Mucosa of stomach (tissue), 1 donor: ENCODE data around the gene VCL.
"Not testable (repeated sequence)": the region's sequence is repeated elsewhere in the genome, so short reads cannot be mapped to it uniquely, and the experiment has no call there.

Experiments
- H3K27me3 ChIP-seq: one replicate; pipeline ENCODE4 v1.7.0; 2013; ENCODE audit warnings: mild to moderate bottlenecking, low read length; ENCODE audit not compliant: control insufficient read depth, insufficient read depth
- H3K36me3 ChIP-seq: one replicate; pipeline ENCODE4 v1.7.0; 2013; ENCODE audit warnings: low read length; ENCODE audit not compliant: control insufficient read depth, insufficient read depth
- H3K4me1 ChIP-seq: one replicate; pipeline ENCODE4 v1.7.0; 2013; ENCODE audit warnings: mild to moderate bottlenecking, low read length; ENCODE audit not compliant: control insufficient read depth, insufficient read depth
- H3K4me3 ChIP-seq: one replicate; pipeline ENCODE4 v1.7.0; 2013; ENCODE audit warnings: low read length
- H3K9ac ChIP-seq: one replicate; pipeline ENCODE4 v1.7.0; 2013; ENCODE audit warnings: mild to moderate bottlenecking, low read length, moderate library complexity
- H3K9me3 ChIP-seq: one replicate; pipeline ENCODE4 v1.7.0; 2013; ENCODE audit warnings: mild to moderate bottlenecking, low read length, moderate library complexity; ENCODE audit not compliant: control insufficient read depth
- donor health status: Pancreatic carcinoma.

VCL gene

GRCh38 chr10:74021248-74022055 is 23.5 kb downstream of the VCL start:
- no peaks in the 10 kb centered on the region for H3K27me3 ChIP-seq
- no peak overlapping the region for H3K4me3 ChIP-seq
- no peaks in the 10 kb centered on the region for H3K36me3 ChIP-seq
- no peak overlapping the region for H3K9ac ChIP-seq
- H3K9me3 ChIP-seq, result no peaks in the 10 kb centered on the region
- H3K4me1 ChIP-seq, result peaks cover 13% of the 10 kb centered on the region

GRCh38 chr10:74022926-74023629 is 25.2 kb downstream of the VCL start:
- H3K27me3 ChIP-seq, result no peaks in the 10 kb centered on the region
- peaks cover 13% of the 10 kb centered on the region for H3K4me1 ChIP-seq
- H3K9me3 ChIP-seq, result no peaks in the 10 kb centered on the region
- no peak overlapping the region for H3K9ac ChIP-seq
- H3K4me3 ChIP-seq, result no peak overlapping the region
- H3K36me3 ChIP-seq, result no peaks in the 10 kb centered on the region

- Histone ChIP-seq H3K4me3 (no peak overlapping the region), H3K4me1 (peaks cover 8% of the 10 kb centered on the region), H3K27me3 (no peaks in the 10 kb centered on the region), H3K9ac (no peak overlapping the region), H3K36me3 (no peaks in the 10 kb centered on the region), H3K9me3 (no peaks in the 10 kb centered on the region)
These were observed 26.7 kb downstream of the VCL start for GRCh38 chr10:74024600-74024999.

- H3K4me1 ChIP-seq, result peaks cover 8% of the 10 kb centered on the region
- H3K27me3 ChIP-seq, result no peaks in the 10 kb centered on the region
- no peaks in the 10 kb centered on the region for H3K36me3 ChIP-seq
- no peak overlapping the region for H3K4me3 ChIP-seq
- no peaks in the 10 kb centered on the region for H3K9me3 ChIP-seq
- H3K9ac ChIP-seq, result no peak overlapping the region
These were observed 27.6 kb downstream of the VCL start for GRCh38 chr10:74025380-74025978.

- Histone ChIP-seq H3K4me3 (no peak overlapping the region), H3K4me1 (peaks cover 8% of the 10 kb centered on the region)
These were observed 28.6 kb downstream of the VCL start for GRCh38 chr10:74026428-74027015.

GRCh38 chr10:74027702-74028101 is 29.8 kb downstream of the VCL start:
- Histone ChIP-seq H3K4me3 (no peak overlapping the region), H3K4me1 (peaks cover 8% of the 10 kb centered on the region), H3K27me3 (no peaks in the 10 kb centered on the region), H3K9me3 (no peaks in the 10 kb centered on the region), H3K9ac (no peak overlapping the region), H3K36me3 (no peaks in the 10 kb centered on the region)

More at GRCh38 chr10:74026428-74027015, 28.6 kb downstream of the VCL start:
- no peaks in the 10 kb centered on the region for H3K27me3 ChIP-seq
- H3K9ac ChIP-seq, result no peak overlapping the region
- no peaks in the 10 kb centered on the region for H3K36me3 ChIP-seq
- no peaks in the 10 kb centered on the region for H3K9me3 ChIP-seq

GRCh38 chr10:74029943-74030342 is 32.0 kb downstream of the VCL start:
- H3K9ac ChIP-seq, result no peak overlapping the region
- no peaks in the 10 kb centered on the region for H3K36me3 ChIP-seq
- H3K4me1 ChIP-seq, result peaks cover 5% of the 10 kb centered on the region
- no peak overlapping the region for H3K4me3 ChIP-seq
- H3K9me3 ChIP-seq, result no peaks in the 10 kb centered on the region
- H3K27me3 ChIP-seq, result no peaks in the 10 kb centered on the region

- H3K36me3 ChIP-seq, H3K4me1 ChIP-seq, H3K27me3 ChIP-seq, H3K4me3 ChIP-seq, H3K9ac ChIP-seq, H3K9me3 ChIP-seq: not testable (repeated sequence)
These were observed 34.3 kb downstream of the VCL start for GRCh38 chr10:74032208-74032607.

- Histone ChIP-seq H3K27me3 (no peaks in the 10 kb centered on the region), H3K4me1 (no peaks in the 10 kb centered on the region), H3K36me3 (no peaks in the 10 kb centered on the region), H3K4me3 (no peak overlapping the region), H3K9ac (no peak overlapping the region), H3K9me3 (no peaks in the 10 kb centered on the region)
These were observed 35.2 kb downstream of the VCL start for GRCh38 chr10:74032900-74033655.

- Histone ChIP-seq H3K27me3 (no peaks in the 10 kb centered on the region), H3K9ac (no peak overlapping the region), H3K9me3 (no peaks in the 10 kb centered on the region), H3K36me3 (no peaks in the 10 kb centered on the region), H3K4me3 (no peak overlapping the region), H3K4me1 (no peaks in the 10 kb centered on the region)
These were observed 35.8 kb downstream of the VCL start for GRCh38 chr10:74033702-74034101.

GRCh38 chr10:74034301-74034700 is 36.4 kb downstream of the VCL start:
- no peaks in the 10 kb centered on the region for H3K36me3 ChIP-seq
- H3K4me1 ChIP-seq, result no peaks in the 10 kb centered on the region
- no peak overlapping the region for H3K9ac ChIP-seq

More at GRCh38 chr10:74034301-74034700, 36.4 kb downstream of the VCL start:
- no peak overlapping the region for H3K4me3 ChIP-seq
- no peaks in the 10 kb centered on the region for H3K9me3 ChIP-seq
- no peaks in the 10 kb centered on the region for H3K27me3 ChIP-seq
